Measurements from ENCODE around the gene CBX3.
A peak's percentile ranks its signal among the peaks of the same experiment; 100 is the strongest.
"Not testable (repeated sequence)": the region's sequence is repeated elsewhere in the genome, so short reads cannot be mapped to it uniquely, and the experiment has no call there.

CBX3 gene

DNA sequence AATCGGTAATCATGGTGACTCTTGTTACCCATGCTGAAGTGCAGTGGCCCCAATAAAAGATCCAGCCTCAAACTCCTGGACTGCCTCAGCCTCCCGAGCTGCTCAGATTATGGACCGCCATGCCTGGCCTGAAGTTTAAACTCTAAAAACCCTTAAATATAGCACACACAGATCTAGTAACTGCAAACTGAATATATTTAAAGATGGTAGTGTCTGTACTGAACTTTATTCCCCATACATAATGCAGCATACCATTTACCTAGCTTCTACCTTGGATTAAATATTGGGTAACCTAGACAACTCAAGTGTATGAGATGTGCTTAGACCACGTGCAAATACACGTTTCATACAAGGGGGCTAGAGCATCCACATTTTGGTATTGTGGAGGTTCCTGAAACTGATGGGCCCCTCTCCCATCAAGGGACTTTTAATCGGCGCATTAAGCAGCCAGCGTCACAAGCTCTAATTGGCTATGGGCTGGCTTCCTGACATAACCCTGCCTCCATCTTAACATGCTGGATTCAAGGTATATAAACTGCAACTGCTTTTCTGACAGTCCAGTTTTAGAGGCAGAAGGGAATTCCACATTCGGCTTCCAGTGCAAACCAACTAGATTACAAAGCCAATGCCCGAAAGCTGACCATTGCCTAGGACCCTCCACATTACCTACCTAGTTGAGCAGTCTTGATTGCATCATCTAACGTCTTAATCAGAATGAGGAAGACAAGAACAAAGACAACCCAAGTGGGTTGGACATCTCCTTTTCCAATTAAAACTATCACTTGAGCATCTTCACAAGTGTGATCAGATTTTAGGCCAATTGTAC is 14.0 kb upstream of the CBX3 start:
- no peak for DNase-seq

GRCh38 chr7:26188206-26188956 is 13.2 kb upstream of the CBX3 start:
- DNase-seq = no peak

DNA sequence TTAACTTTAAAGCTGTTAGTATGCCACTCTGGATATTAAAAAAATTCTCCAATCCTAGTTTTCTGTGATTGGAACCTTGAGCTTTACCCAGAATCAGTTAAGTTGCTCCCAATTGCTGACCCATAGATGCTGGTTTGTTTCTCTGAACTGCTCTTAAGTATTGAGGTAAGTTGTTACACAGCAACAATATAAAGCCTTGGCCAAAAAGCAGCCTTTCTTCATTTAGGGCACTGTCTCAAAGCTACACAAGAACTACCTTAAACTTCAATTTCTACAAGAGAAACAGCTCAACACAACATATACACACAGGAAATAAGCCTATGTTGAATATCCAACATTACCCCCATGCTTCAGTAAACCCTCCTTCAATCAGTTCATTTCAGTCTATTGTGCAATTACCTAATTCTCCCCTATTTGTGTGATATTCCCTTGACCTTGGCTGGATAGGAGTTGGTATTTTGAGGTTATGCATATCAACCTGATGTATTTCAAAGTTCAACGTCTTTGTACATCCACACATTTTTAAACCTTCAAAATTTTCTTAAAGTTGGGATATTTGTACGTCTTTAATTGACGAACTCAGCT is 12.5 kb upstream of the CBX3 start:
- no peak for DNase-seq

DNA sequence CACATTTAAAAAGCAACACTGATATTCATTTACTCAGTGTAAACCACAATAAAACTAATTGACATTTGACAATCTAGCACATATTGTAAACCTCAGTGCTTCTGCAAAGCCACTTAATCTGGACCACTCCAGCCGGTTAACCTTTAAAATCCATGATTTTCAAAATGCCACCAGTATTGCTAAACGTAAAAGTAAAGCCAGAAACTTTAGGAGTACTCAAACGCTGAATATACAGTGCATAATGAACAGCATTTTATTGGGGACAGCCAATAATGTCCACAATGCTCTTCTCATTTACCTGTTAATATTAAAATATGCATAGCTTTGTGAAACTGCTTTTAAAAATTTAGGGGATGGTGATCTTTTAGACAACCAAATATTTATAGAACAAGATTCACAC is 11.8 kb upstream of the CBX3 start:
- no peak for DNase-seq

GRCh38 chr7:26190417-26190869 is 11.1 kb upstream of the CBX3 start:
- DNase-seq = no peak

- DNase-seq = no peak
These were observed 10.1 kb upstream of the CBX3 start for GRCh38 chr7:26191233-26191973.

DNA sequence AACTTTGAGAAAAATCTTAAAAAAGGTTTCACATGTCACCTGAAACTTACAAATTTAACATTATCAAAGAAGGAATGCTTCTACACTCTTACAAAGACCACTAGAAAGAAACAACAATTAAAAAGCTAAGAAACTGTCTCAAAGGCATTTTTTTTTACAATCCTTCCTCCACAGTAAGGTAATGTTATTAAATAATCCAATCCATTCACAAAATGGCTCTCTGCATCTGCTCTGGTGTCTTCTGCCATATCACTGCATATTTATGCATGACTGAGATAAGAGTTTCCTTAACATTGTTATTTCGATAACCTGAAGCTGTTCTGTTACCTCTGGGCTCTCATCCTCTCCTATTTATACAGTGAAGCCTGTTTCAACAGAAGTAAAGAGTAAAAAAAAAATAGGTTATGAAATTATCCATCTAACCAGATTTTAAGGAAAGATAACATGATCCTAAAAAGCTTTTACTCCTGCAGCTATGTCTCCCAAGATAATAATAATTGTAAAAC is 9.5 kb upstream of the CBX3 start:
- no peak for DNase-seq

GRCh38 chr7:26192485-26193087 is 9.0 kb upstream of the CBX3 start:
- no peak for DNase-seq

GRCh38 chr7:26193432-26194207 is 7.9 kb upstream of the CBX3 start:
- no peak for DNase-seq

DNA sequence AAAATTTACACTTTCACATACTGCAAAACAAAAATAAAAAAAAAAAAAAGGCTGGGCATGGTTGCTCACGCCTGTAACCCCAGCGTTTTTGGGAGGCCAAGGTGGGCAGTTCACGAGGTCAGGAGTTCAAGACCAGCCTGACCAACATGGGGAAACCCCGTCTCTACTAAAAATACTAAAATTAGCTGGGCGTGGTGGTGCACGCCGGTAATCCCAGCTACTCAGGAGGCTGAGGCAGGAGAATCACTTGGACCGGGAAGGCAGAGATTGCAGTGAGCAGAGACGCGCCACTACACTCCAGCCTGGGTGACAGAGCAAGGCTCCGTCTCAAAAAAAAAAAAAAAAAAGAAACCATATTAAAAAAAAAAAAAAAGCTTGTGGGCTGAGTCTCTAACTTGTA is 6.8 kb upstream of the CBX3 start:
- not testable (repeated sequence) for DNase-seq

GRCh38 chr7:26195182-26195581 is 6.4 kb upstream of the CBX3 start:
- no peak for DNase-seq

DNA sequence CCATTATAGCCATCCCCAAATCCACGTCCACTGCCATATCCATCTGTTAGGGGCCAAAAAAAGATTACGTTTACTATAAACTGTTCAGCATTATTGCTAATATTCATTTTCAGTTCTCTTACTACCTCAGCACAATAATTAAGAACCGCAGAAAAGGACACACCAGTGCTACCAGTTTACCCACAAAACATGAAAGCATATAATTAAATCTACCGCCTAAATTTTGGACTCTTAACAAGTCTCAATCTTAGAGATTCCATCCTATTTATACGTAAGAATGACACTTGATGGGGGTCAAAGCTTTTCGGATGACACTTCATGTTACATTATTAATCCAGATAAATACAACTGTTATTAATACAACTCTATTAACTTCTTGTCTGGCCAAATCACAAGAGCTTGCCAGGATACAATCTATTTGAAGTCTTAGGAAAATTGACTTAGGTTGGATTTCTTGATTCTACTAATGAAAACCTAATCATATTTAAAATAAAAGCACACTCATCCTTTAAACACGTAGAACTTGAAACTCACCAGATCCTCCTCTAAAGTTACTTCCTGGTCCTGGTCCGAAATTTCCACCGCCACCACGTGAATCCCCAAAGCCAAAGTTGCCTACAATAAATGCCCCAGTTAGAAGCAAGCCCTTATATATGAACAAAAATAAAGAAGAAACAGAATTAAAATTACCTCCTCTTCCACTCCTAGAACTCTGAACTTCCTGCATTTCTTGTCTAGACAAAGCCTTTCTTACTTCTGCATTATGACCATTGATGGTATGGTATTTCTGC is 5.5 kb upstream of the CBX3 start:
- no peak for DNase-seq

DNA sequence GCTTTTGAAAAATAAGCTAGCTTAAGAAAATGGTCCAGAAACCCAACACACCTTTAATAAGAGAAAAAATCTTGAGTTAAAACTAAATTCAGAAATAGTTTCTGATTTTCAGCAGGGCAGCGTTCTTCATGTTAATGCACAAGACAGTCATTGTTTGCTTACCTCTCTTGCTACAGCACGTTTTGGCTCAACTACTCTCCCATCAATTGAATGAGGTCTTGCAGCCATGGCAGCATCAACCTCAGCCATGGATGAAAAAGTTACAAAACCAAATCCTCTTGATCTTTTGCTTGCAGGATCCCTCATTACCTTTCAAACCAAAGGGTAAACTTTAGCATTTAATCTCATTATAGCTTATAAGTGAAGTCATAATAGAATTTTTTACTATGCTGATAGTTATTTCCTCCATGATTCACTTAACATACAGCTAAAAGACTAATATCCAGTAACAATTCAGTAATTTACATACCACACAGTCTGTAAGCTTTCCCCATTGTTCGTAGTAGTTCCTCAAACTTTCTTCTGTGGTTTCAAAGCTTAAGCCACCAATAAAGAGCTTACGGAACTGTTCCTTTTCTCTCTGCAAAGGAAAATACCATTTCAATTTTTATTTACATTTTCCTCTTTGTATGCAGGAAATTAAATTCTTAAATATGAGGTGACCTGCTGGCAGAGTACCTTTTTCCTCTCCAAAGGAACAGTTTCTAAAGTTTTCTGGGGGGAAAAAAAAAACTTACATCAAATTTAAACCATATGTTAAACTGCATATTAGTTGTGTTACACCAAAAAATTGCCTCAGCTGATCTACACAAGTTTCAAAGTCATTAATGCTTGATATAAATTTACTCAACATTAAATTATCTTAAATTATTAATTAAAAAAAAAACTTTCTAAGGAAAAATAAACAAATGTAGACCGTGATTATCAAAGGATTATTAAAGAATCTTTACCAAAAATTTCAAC is 4.1 kb upstream of the CBX3 start:
- no peak for DNase-seq

DNA sequence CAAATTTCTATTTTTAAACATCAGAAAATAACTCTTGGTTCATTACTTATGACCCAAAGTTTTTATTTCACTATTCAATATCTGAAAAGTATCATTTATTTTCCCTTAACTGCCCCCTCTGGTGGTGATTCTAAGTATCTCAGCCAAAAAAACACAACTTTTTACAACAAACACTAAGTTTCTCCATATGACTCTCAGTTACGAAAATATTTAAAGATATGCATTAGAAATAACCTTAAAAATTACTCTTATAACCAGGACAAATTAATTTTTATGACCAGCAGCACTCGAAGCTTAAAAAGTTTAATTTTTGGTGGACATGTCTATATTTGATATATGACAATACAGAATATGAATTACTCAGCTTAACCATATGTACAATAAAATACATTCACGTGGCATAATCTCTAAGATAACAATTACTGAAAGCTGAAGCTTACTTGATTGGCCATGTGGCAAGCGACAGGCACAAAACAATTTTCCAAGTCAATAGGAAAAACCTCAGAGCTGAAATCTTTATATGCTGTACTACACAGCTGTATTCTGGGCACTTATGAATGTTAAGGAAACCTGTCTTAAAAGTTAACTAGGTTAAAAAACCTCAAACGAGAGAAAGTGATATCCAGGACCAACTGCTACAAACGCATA is 3.3 kb upstream of the CBX3 start:
- no peak for DNase-seq

DNA sequence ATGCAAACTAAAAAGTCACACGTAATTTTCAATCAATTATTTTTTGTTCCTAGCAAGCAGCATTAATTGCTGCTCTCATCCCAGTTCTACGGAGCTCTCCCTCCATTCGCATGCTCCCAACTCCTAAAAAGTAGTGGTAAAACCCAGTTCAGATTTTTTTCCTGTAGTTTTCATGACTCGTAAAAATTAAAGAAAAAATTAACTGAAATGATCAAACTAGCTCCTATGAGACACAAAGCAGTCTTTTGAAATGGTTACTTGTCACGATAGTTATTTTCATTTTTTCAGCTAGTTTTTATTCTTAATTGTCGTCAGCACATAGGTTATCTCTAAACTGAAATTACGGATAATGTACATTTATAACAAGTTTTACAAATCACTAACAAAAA is 2.8 kb upstream of the CBX3 start:
- no peak for DNase-seq

- peak in 50 of 58 donors; percentile 11 to 79 (median 52) for DNase-seq
These were observed 2.1 kb upstream of the CBX3 start for GRCh38 chr7:26199301-26200037.

- peak in 53 of 58 donors; percentile 15 to 86 (median 69) for DNase-seq
These were observed 1.5 kb upstream of the CBX3 start for GRCh38 chr7:26200038-26200443.
